GM23248 (cell line): ENCODE results near the gene ALPL. TPM values are rescaled to one million over a fixed set of nuclear protein-coding genes. Genes with fewer than 3 reads are reported as not detected.

Experiments
- DNase-seq: peaks from one replicate; pipeline ENCODE4 v3.0.0-alpha.2; 2015
- H2AFZ ChIP-seq: fragments of 200-600 bp; sonication (generic); 2 replicates; pipeline ENCODE4 v1.6.1; 2016; ENCODE audit warnings: antibody characterized with exemption
- H3F3A ChIP-seq: fragments of 200-600 bp; sonication (generic); 2 replicates; pipeline ENCODE4 v1.6.1; 2016; ENCODE audit warnings: mild to moderate bottlenecking, antibody characterized with exemption, mixed run types; ENCODE audit not compliant: insufficient read depth
- H3K27ac ChIP-seq: fragments of 200-600 bp; sonication (generic); 2 replicates; pipeline ENCODE4 v1.5.1; 2016; ENCODE audit warnings: mild to moderate bottlenecking
- H3K27me3 ChIP-seq: fragments of 200-600 bp; sonication (generic); replicated peaks from 2 replicates; pipeline ENCODE4 v1.6.1; 2016; ENCODE audit warnings: mild to moderate bottlenecking; ENCODE audit not compliant: insufficient read depth
- H3K36me3 ChIP-seq: fragments of 200-600 bp; sonication (generic); 2 replicates; pipeline ENCODE4 v1.6.1; 2016; ENCODE audit warnings: low read depth, mild to moderate bottlenecking
- H3K4me1 ChIP-seq: fragments of 200-600 bp; sonication (generic); 2 replicates; pipeline ENCODE4 v1.6.1; 2016; ENCODE audit warnings: mild to moderate bottlenecking; ENCODE audit not compliant: insufficient read depth
- H3K4me2 ChIP-seq: fragments of 200-600 bp; sonication (generic); one replicate; pipeline ENCODE4 v1.6.1; 2016; ENCODE audit warnings: mild to moderate bottlenecking; ENCODE audit not compliant: unreplicated experiment
- H3K4me3 ChIP-seq: fragments of 200-600 bp; sonication (generic); 2 replicates; pipeline ENCODE4 v1.5.1; 2016; ENCODE audit warnings: mild to moderate bottlenecking
- H3K79me2 ChIP-seq: fragments of 200-600 bp; sonication (generic); 2 replicates; pipeline ENCODE4 v1.6.1; 2016; ENCODE audit warnings: mild to moderate bottlenecking; ENCODE audit not compliant: insufficient read depth
- H3K9ac ChIP-seq: fragments of 200-600 bp; sonication (generic); 2 replicates; pipeline ENCODE4 v1.6.1; 2016; ENCODE audit warnings: mild to moderate bottlenecking
- H3K9me2 ChIP-seq: fragments of 200-600 bp; sonication (generic); 2 replicates; pipeline ENCODE4 v1.6.1; 2016; ENCODE audit warnings: mixed run types, mild to moderate bottlenecking, moderate library complexity; ENCODE audit not compliant: insufficient read depth
- H3K9me3 ChIP-seq: fragments of 200-600 bp; sonication (generic); one replicate; pipeline ENCODE4 v1.6.1; 2017; ENCODE audit warnings: low read depth
- H4K20me1 ChIP-seq: fragments of 200-600 bp; sonication (generic); 2 replicates; pipeline ENCODE4 v1.6.0; 2016; ENCODE audit not compliant: insufficient read depth
- EZH2 ChIP-seq: fragments of 200-600 bp; sonication (generic); IDR thresholded peaks from 2 replicates; pipeline ENCODE4 v1.6.1; 2018; ENCODE audit warnings: antibody characterized with exemption, mild to moderate bottlenecking; ENCODE audit not compliant: insufficient read depth, poor library complexity, severe bottlenecking
- EZH2phosphoT487 ChIP-seq: fragments of 200-600 bp; sonication (generic); IDR thresholded peaks from 2 replicates; pipeline ENCODE4 v1.6.1; 2018; ENCODE audit warnings: antibody characterized with exemption, moderate library complexity, mild to moderate bottlenecking, low read depth; ENCODE audit not compliant: insufficient read depth
- WGBS, 2 experiments: methylation state at CpG; one replicate each; pipeline ENCODE4 v1.1.6; 2015 to 2017; ENCODE audit warnings: low lambda C conversion rate in 2 of 2, low coverage in 1 of 2; ENCODE audit errors: missing lambda C conversion rate in 2 of 2; 5-methylcytosine and 5-hydroxymethylcytosine counted together
- in situ Hi-C: fragments of 300-500 bp; cut with MboI; formaldehyde crosslinking; loops from 2 replicates; pipeline ENCODE4 v1.15.0; 2020
- polyA plus RNA-seq: library from polyadenylated mRNA; unstranded; fragments of >200 nt; fragmentation: Nextera tagmentation; extraction: Ambion mirVana; gene quantifications from 2 replicates; pipeline ENCODE4 v1.2.1, GENCODE V29; 2016
- total RNA-seq: library from RNA; depleted of rRNA; stranded (reverse); fragments of >200 nt; shearing (Covaris generic); gene quantifications from 2 replicates; pipeline ENCODE4 v1.2.3, GENCODE V29; 2014

The ALPL gene
- total and polyA plus RNA-seq, 2 experiments from 2014 or later = 0.95 TPM; not detected in 1

DNA sequence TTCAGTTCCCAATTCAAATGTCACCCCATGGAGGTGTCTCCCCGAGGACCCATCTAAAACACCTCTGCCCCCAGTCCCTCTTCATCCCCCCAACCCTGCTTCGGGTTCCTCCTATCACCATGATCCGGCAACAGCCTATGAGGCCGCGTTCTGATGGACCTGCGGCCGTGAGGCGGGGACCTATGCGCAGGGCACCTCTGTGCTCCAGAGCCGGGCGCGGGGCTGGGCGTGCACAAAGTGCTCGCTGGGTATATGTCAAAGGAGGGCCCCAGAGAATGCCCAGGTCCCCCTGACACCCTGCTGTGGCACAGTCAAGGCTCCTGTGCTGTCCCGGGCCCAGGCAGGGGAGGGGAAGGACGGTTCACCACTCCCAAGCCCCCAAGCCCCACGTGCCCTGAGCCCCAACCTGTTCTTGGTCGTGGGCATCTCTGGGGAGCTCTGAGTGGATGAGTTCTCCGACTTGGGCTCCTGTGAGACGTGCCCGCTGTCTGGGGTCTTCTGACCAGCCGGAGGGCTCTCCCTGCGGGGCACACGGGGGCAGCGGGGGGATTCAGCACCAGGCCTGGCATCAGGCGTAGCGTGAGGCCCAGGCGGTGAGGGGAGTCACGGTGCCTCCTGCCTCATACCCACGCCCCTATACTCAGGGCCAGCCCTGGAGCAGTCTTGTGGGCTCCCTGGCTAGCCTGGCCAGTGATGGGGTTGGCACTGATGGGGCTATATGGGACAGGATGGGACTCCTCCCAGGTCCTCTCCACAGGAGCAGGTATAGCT is 92.2 kb downstream of the ALPL start:
- H3F3A ChIP-seq = no peaks in the 10 kb centered on the region
- peaks cover 6% of the 10 kb centered on the region; the same call in 1 of the 2 replicates for H3K27me3 ChIP-seq
- no peak overlapping the region for H3K9ac ChIP-seq
- H3K4me1 ChIP-seq = no peaks in the 10 kb centered on the region
- no peaks in the 10 kb centered on the region for H4K20me1 ChIP-seq
- in situ Hi-C loops = no loop called here
- TF ChIP-seq EZH2 = no peak
- TF ChIP-seq EZH2phosphoT487 = no peak
- H2AFZ ChIP-seq = no peak overlapping the region
- H3K4me2 ChIP-seq = no peak overlapping the region
- no peak overlapping the region for H3K4me3 ChIP-seq
- no peaks in the 10 kb centered on the region for H3K9me3 ChIP-seq
- DNase-seq = no peak
- WGBS, 2 experiments = 63 to 73% methylated on average over 29 of the region's 30 CpGs
- no peaks in the 10 kb centered on the region for H3K79me2 ChIP-seq
- no peak overlapping the region for H3K27ac ChIP-seq
- H3K9me2 ChIP-seq = no peaks in the 10 kb centered on the region
- H3K36me3 ChIP-seq = no peaks in the 10 kb centered on the region

DNA sequence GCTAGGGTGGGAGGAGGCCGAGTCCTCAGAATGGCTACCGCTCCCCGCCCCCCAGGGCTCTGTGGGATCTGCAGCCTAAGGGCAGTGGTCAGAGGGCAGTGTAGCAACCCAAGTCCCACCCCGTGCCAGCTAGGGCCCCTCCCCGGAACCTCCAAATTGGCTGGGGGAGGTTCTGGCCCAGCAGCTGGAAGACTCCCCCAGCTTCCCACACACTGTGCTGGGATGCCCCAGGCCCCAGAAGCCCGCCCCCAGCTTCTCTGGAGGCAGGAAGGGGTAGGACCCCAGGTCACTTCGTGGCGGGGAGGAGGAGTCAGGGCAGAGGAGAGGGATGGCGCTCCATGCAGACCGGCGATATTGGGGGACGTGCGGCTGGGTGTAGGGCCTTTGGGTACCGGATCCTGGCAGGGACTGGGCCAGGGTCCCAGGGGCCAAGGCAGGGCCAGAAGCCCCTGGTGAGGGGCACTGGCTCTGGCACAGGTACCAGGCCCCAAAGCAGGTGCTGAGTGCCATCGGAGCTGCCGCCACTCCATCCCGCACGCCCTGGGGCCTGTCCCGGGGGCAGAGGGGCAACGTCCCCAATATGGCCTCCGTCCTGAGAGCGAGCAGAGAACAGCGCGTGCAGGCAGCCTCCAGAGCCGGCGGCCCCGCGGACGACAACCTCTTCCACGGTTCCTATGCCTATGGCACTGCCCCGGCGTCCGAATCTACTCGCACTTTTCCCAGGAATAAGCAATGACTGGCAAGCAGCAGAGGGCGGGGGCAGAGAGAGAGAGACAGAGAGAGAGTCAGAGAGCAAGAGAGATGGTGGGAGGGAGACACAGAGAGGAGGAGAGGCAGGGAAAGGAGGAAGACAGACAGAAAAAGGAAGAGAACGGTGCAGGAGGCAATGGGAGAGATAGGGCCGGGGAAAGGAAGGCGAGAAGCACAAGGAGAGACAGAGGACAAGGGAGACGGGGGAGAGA is 94.2 kb downstream of the ALPL start:
- no peaks in the 10 kb centered on the region for H3K4me1 ChIP-seq
- DNase-seq = no peak
- H3K9me3 ChIP-seq = no peaks in the 10 kb centered on the region
- in situ Hi-C loops = no loop called here
- no peak overlapping the region for H3K27ac ChIP-seq
- no peak overlapping the region for H3K4me2 ChIP-seq
- no peak for TF ChIP-seq EZH2phosphoT487
- TF ChIP-seq EZH2 = no peak
- no peak overlapping the region for H3K9ac ChIP-seq
- WGBS, 2 experiments = 79 to 81% methylated on average over 38 to 39 of the region's 39 CpGs
- no peaks in the 10 kb centered on the region for H3F3A ChIP-seq
- H4K20me1 ChIP-seq = no peaks in the 10 kb centered on the region
- H3K4me3 ChIP-seq = no peak overlapping the region
- no peaks in the 10 kb centered on the region for H3K79me2 ChIP-seq
- no peaks in the 10 kb centered on the region for H3K36me3 ChIP-seq
- H3K27me3 ChIP-seq = peaks cover 6% of the 10 kb centered on the region; the same call in 1 of the 2 replicates
- no peaks in the 10 kb centered on the region for H3K9me2 ChIP-seq
- H2AFZ ChIP-seq = no peak overlapping the region

DNA sequence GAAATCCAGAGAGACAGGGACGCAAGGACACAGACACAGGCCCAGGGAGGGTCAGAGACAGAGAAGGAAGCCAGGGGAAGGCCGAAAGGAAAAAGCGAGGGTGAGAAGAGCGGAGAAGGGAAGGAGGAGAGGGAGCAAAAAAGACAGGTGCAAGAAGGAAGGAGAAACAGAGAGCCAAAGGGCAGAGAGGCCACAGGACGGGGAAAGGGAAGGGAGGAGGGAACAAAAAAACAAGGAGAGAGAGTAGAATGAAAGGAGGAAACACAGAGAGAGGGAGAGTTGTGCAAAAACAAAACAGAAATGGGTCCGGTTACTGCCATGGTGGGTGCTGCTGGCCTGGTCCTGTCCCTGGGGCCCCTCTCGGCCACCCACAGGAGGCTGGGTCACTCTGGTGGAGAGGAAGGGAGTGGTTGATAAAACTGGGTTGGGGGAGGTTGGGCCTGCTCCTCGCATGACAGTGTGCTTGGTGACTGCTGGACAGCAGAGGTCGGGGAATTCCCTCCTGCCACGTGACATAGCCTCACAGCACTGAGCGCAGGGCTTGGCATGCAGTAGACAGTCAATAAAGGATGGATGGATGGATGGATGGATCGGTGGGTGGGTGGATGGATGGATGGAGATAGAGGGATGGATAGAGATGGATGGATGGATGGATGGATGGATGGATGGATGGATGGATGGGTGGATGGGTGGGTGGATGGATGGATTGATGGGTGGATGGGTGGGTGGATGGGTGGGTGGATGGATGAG is 95.2 kb downstream of the ALPL start:
- no peak overlapping the region for H2AFZ ChIP-seq
- no peak for TF ChIP-seq EZH2
- no peak for TF ChIP-seq EZH2phosphoT487
- 84 to 88% methylated on average over 12 of the region's 12 CpGs for WGBS, 2 experiments
- H3K27ac ChIP-seq = no peak overlapping the region
- H3K9me3 ChIP-seq = no peaks in the 10 kb centered on the region
- H3K9me2 ChIP-seq = no peaks in the 10 kb centered on the region
- H3K4me3 ChIP-seq = no peak overlapping the region
- no peak overlapping the region for H3K9ac ChIP-seq
- H3K4me2 ChIP-seq = no peak overlapping the region
- H3K36me3 ChIP-seq = no peaks in the 10 kb centered on the region
- H3K27me3 ChIP-seq = peaks cover 6% of the 10 kb centered on the region; the same call in 1 of the 2 replicates
- no peaks in the 10 kb centered on the region for H3K79me2 ChIP-seq
- H3F3A ChIP-seq = no peaks in the 10 kb centered on the region
- H4K20me1 ChIP-seq = no peaks in the 10 kb centered on the region
- DNase-seq = no peak
- in situ Hi-C loops = no loop called here
- H3K4me1 ChIP-seq = no peaks in the 10 kb centered on the region

DNA sequence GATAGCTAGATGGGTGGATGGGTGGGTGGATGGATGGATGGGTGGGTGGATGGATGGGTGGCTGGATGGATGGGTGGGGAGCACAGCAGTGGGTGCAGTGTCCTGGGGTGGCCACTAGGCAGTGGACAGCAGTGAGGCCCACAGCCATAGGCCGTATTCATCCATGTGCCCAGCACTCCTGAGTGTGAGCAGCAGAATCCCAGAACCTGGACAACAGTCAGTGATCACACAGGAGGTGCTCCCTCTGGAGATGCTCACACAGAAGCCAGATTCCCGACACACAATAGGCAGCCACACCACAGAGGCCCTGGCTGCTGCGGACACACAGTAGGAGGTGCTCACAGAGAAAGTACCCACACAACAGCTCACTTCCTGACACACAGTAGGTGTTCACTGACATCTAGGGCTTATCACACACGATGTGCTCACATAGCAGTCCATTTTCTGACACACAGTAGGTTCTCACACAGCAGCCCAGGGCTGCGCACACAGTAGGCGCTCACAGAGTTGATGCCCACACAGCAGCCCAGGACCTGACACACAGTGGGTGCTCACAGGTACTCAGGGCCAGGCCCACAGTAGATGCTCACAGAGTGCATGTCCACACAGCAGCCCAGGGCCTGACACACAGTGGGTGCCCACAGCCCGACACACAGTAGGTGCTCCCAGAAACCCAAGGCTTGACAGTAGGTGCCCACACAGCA is 95.9 kb downstream of the ALPL start:
- 70 to 72% methylated on average over 7 of the region's 7 CpGs for WGBS, 2 experiments
- H2AFZ ChIP-seq = no peak overlapping the region
- no peak for TF ChIP-seq EZH2
- no peak for TF ChIP-seq EZH2phosphoT487
- H3K4me2 ChIP-seq = no peak overlapping the region
- no peaks in the 10 kb centered on the region for H3F3A ChIP-seq
- no peaks in the 10 kb centered on the region; the same call in 1 of the 2 replicates for H3K27me3 ChIP-seq
- H3K9ac ChIP-seq = no peak overlapping the region
- no peaks in the 10 kb centered on the region for H4K20me1 ChIP-seq
- no peaks in the 10 kb centered on the region for H3K36me3 ChIP-seq
- H3K9me2 ChIP-seq = no peaks in the 10 kb centered on the region
- no peaks in the 10 kb centered on the region for H3K4me1 ChIP-seq
- no peaks in the 10 kb centered on the region for H3K9me3 ChIP-seq
- no peak for DNase-seq
- no peak overlapping the region for H3K4me3 ChIP-seq
- no peak overlapping the region for H3K27ac ChIP-seq
- in situ Hi-C loops = no loop called here
- H3K79me2 ChIP-seq = no peaks in the 10 kb centered on the region
